DND-41 (cell line): Measurements from ENCODE around the gene TTC33.

Experiments used
- CTCF ChIP-seq: IDR thresholded peaks from 2 replicates; pipeline ENCODE4 v1.5.1; 2012; ENCODE audit warnings: borderline replicate concordance, low read length, moderate library complexity, mild to moderate bottlenecking; ENCODE audit not compliant: poor library complexity, severe bottlenecking; ENCODE audit errors: extremely low read depth
- EZH2 ChIP-seq: IDR thresholded peaks from 3 replicates; pipeline ENCODE4 v1.6.1; 2012; ENCODE audit warnings: borderline replicate concordance, low read depth, mild to moderate bottlenecking, moderate library complexity, low read length, inconsistent platforms; ENCODE audit not compliant: severe bottlenecking

GRCh38 chr5:40660751-40661150 is 95.0 kb downstream of the TTC33 start:
- TF ChIP-seq CTCF (no peak), EZH2 (no peak)
